HepG2 (cell line): ENCODE measurements around the gene FAM53C. TPM values are rescaled to one million over a fixed set of nuclear protein-coding genes. Genes with fewer than 3 reads are reported as not detected.

Experiments
- ATAD3A ChIP-seq: sonication (generic); formaldehyde crosslinking; IDR thresholded peaks from 2 replicates; pipeline ENCODE4 v1.4.0; 2020; ENCODE audit warnings: missing genetic modification reagents
- ATF4 ChIP-seq, 2 experiments: fragments of 450-650 bp in 1 of 2; sonication (generic) in 1 of 2; formaldehyde crosslinking; IDR thresholded peaks; 2 replicates each; pipeline versions ENCODE4 v1.5.0 to v1.8.0; 2020 to 2022; ENCODE audit warnings: mild to moderate bottlenecking in 1 of 2, missing genetic modification reagents in 1 of 2
- GPBP1L1 ChIP-seq: sonication (generic); formaldehyde crosslinking; IDR thresholded peaks from 2 replicates; pipeline ENCODE4 v1.5.0; 2020; ENCODE audit warnings: mild to moderate bottlenecking, missing genetic modification reagents
- HHEX ChIP-seq: IDR thresholded peaks from 2 replicates; pipeline ENCODE4 v1.6.1; 2016; ENCODE audit warnings: control low read depth
- KIAA2018 ChIP-seq: sonication (generic); formaldehyde crosslinking; IDR thresholded peaks from 2 replicates; pipeline ENCODE4 v1.5.0; 2020; ENCODE audit warnings: mild to moderate bottlenecking, missing genetic modification reagents, borderline replicate concordance
- MXD4 ChIP-seq: IDR thresholded peaks from 2 replicates; pipeline ENCODE4 v1.6.1; 2016; ENCODE audit warnings: mild to moderate bottlenecking, missing biosample characterization, missing genetic modification reagents
- MYNN ChIP-seq: sonication (generic); formaldehyde crosslinking; IDR thresholded peaks from 2 replicates; pipeline ENCODE4 v1.4.0; 2020; ENCODE audit warnings: mild to moderate bottlenecking, low read depth, missing genetic modification reagents
- TAF15 ChIP-seq: fragments of 200-400 bp; formaldehyde crosslinking; IDR thresholded peaks from one replicate; pipeline ENCODE4 v1.6.1; 2018; ENCODE audit warnings: mild to moderate bottlenecking, low read depth, low read length; ENCODE audit not compliant: poor library complexity, severe bottlenecking
- ZBTB14 ChIP-seq: sonication (generic); formaldehyde crosslinking; IDR thresholded peaks from 2 replicates; pipeline ENCODE4 v1.4.0; 2020; ENCODE audit warnings: missing genetic modification reagents
- ZBTB21 ChIP-seq: sonication (generic); formaldehyde crosslinking; IDR thresholded peaks from 2 replicates; pipeline ENCODE4 v1.4.0; 2020; ENCODE audit warnings: missing genetic modification reagents
- ZEB1 ChIP-seq: IDR thresholded peaks from 2 replicates; pipeline ENCODE4 v1.6.1; 2012; ENCODE audit warnings: mild to moderate bottlenecking, low read depth, inconsistent platforms; ENCODE audit not compliant: insufficient replicate concordance
- ZNF160 ChIP-seq: sonication (generic); formaldehyde crosslinking; IDR thresholded peaks from 2 replicates; pipeline ENCODE4 v1.8.0; 2022; ENCODE audit warnings: mild to moderate bottlenecking, inconsistent platforms, missing genetic modification reagents
- ZNF232 ChIP-seq: sonication (generic); formaldehyde crosslinking; IDR thresholded peaks from 2 replicates; pipeline ENCODE4 v1.4.0; 2020; ENCODE audit warnings: missing genetic modification reagents, borderline replicate concordance
- ZNF251 ChIP-seq: sonication (generic); formaldehyde crosslinking; IDR thresholded peaks from 2 replicates; pipeline ENCODE4 v1.9.0; 2021; ENCODE audit warnings: mild to moderate bottlenecking, missing genetic modification reagents
- ZNF543 ChIP-seq: sonication (generic); formaldehyde crosslinking; IDR thresholded peaks from 2 replicates; pipeline ENCODE4 v1.4.0; 2020; ENCODE audit warnings: mild to moderate bottlenecking, missing genetic modification reagents
- ZNF674 ChIP-seq: sonication (generic); formaldehyde crosslinking; IDR thresholded peaks from 2 replicates; pipeline ENCODE4 v1.5.0; 2020; ENCODE audit warnings: low read depth, mild to moderate bottlenecking, missing genetic modification reagents
- ZNF709 ChIP-seq: sonication (generic); formaldehyde crosslinking; IDR thresholded peaks from 2 replicates; pipeline ENCODE4 v1.5.0; 2020; ENCODE audit warnings: mild to moderate bottlenecking, missing genetic modification reagents
- polyA plus RNA-seq, 8 experiments: library from polyadenylated mRNA; depleted of rRNA in 3 of 8; stranded (reverse) in 7 of 8; unstranded in 1 of 8; fragments of >200 nt; fragmentation: Illumina TruSeq in 4 of 8; extraction: Trizol in 4 of 8; gene quantifications; 2 replicates each; pipeline versions ENCODE4 v1.2.1 to v1.2.3, GENCODE V29; 2011 to 2016; ENCODE audit warnings: low read depth in 4 of 8, missing spikeins in 1 of 8, mixed read lengths in 1 of 8; ENCODE audit not compliant: insufficient read depth in 1 of 8
- total RNA-seq, 5 experiments: library from RNA; depleted of rRNA; stranded (reverse); fragments of >200 nt; fragmentation: Illumina TruSeq; extraction: Trizol; gene quantifications; 2 replicates each; pipeline ENCODE4 v1.2.3, GENCODE V29; 2016; ENCODE audit warnings: low read depth in 1 of 5

The FAM53C gene
- total and polyA plus RNA-seq, 2 of the 13 experiments (the other 11 are each of a cell fraction or from before 2014, with no cell fraction given), result 26.9 to 30.1 TPM

GRCh38 chr5:138331449-138332368, 6.4 kb upstream of the FAM53C start, which contains the start of gene CDC25C (continued):
- TF ChIP-seq ZNF232 (CRISPR knock-in tag) (peak; percentile 85; the same call in 1 of the 2 replicates), ATAD3A (no peak), ZNF674 (no peak), ZBTB21 (CRISPR knock-in tag) (no peak), ZNF543 (CRISPR knock-in tag) (no peak; the same call in 1 of the 2 replicates), ATF4 (CRISPR knock-in tag; IDR thresholded peaks at IDR 0.05) (peak in 1 of 2 experiments; percentile 54; a peak in 1 of 4 replicates), ZEB1 (no peak), HHEX (CRISPR knock-in tag) (no peak), ZNF251 (CRISPR knock-in tag) (no peak), ZNF160 (CRISPR knock-in tag) (peak; percentile 72; the same call in 1 of the 2 replicates), MYNN (CRISPR knock-in tag) (no peak), ZBTB14 (CRISPR knock-in tag) (no peak), TAF15 (no peak), GPBP1L1 (CRISPR knock-in tag) (no peak), KIAA2018 (CRISPR knock-in tag) (no peak), MXD4 (CRISPR knock-in tag) (peak; percentile 67; the same call in 1 of the 2 replicates), ZNF709 (no peak)
